Spleen (tissue), 7 donors: Measurements from ENCODE around the gene ICOS.
"Not testable (repeated sequence)": the region's sequence is repeated elsewhere in the genome, so short reads cannot be mapped to it uniquely, and the experiment has no call there.

ENCODE experiments used
- CTCF ChIP-seq, 11 experiments: fragments of 200-600 bp in 7 of 11; fragments of 450-650 bp in 4 of 11; sonication (generic) in 4 of 11; IDR thresholded peaks in 8 of 11; conservative IDR thresholded peaks in 3 of 11; 1 replicate in 7 of 11; 2 replicates in 4 of 11; pipeline versions ENCODE4 v1.4.0 to v1.8.0; 2016 to 2021; ENCODE audit warnings: antibody characterized with exemption in 11 of 11, inconsistent platforms in 4 of 11, mild to moderate bottlenecking in 1 of 11
- POLR2A ChIP-seq, 3 donors: fragments of 450-650 bp; IDR thresholded peaks; one replicate each; pipeline ENCODE4 v1.5.1; 2017; ENCODE audit warnings: antibody characterized with exemption in 3 of 3, mild to moderate bottlenecking in 1 of 3
- donor health status: DM: no; HTN: no; CAD: no; lungs with moderate emphysema.
- donor health status: DM: no; HTN: no; CAD: no.
- donor health status: DM: no; HTN: no; CAD: no.

GRCh38 chr2:203931262-203931661 lies 5.3 kb upstream of the ICOS start:
- TF ChIP-seq POLR2A (IDR thresholded peaks at IDR 0.05); CTCF (IDR thresholded peaks at IDR 0.05 in 8 of 11, conservative IDR thresholded peaks at IDR 0.05 in 3 of 11): not testable (repeated sequence)
